Esophagus muscularis mucosa (tissue), 4 donors: ENCODE data around the gene PSMG4. TPM values are rescaled to one million over a fixed set of nuclear protein-coding genes. Genes with fewer than 3 reads are reported as not detected.

ENCODE experiments used
- DNase-seq: peaks from one replicate; pipeline ENCODE4 v3.0.0-alpha.2; 2017; ENCODE audit errors: extremely low spot score
- H3K27ac ChIP-seq, 4 donors: fragments of 200-600 bp; sonication (generic); replicated peaks in 1 of 4; 1 replicate in 3 of 4; 2 replicates in 1 of 4; pipeline ENCODE4 v1.5.1; 2016 to 2019; ENCODE audit warnings: mild to moderate bottlenecking in 1 of 4
- H3K27me3 ChIP-seq, 4 donors: fragments of 200-600 bp; sonication (generic); one replicate each; pipeline versions ENCODE4 v1.5.1 to v1.6.0; 2016 to 2019
- H3K36me3 ChIP-seq, 4 donors: fragments of 200-600 bp; sonication (generic); one replicate each; pipeline ENCODE4 v1.5.1; 2016 to 2019
- H3K4me1 ChIP-seq, 4 donors: fragments of 200-600 bp; sonication (generic); one replicate each; pipeline ENCODE4 v1.5.1; 2016 to 2019
- H3K4me3 ChIP-seq, 4 donors: fragments of 200-600 bp; sonication (generic); 1 replicate in 2 of 4; 2 replicates in 2 of 4; pipeline ENCODE4 v1.5.1; 2016 to 2019; ENCODE audit warnings: mild to moderate bottlenecking in 4 of 4, moderate library complexity in 1 of 4
- H3K9me3 ChIP-seq, 4 donors: fragments of 200-600 bp; sonication (generic); 1 replicate in 3 of 4; 2 replicates in 1 of 4; pipeline ENCODE4 v1.5.1; 2016 to 2019
- CTCF ChIP-seq, 3 experiments: fragments of 200-600 bp in 2 of 3; fragments of 450-650 bp in 1 of 3; sonication (generic) in 2 of 3; IDR thresholded peaks; one replicate each; pipeline ENCODE4 v1.5.1; 2017 to 2019; ENCODE audit warnings: antibody characterized with exemption in 3 of 3, mild to moderate bottlenecking in 2 of 3, moderate library complexity in 1 of 3
- EP300 ChIP-seq: sonication (generic); formaldehyde crosslinking; IDR thresholded peaks from one replicate; pipeline ENCODE4 v1.6.1; 2017; ENCODE audit warnings: antibody characterized with exemption
- POLR2A ChIP-seq: fragments of 450-650 bp; IDR thresholded peaks from one replicate; pipeline ENCODE4 v1.6.1; 2017; ENCODE audit warnings: antibody characterized with exemption, moderate library complexity, mild to moderate bottlenecking, low read depth
- POLR2AphosphoS5 ChIP-seq, 2 donors: sonication (generic); formaldehyde crosslinking; IDR thresholded peaks; one replicate each; pipeline ENCODE4 v1.6.1; 2017; ENCODE audit warnings: antibody characterized with exemption in 2 of 2
- WGBS: methylation state at CpG from one replicate; pipeline ENCODE4 v1.1.5; 2018; 5-methylcytosine and 5-hydroxymethylcytosine counted together
- intact Hi-C: fragments of 100-400 bp; cut with DNase I; formaldehyde crosslinking; loops from one replicate; pipeline ENCODE4 v1.15.1; 2023
- total RNA-seq, 4 donors: library from RNA; depleted of rRNA; stranded (reverse); fragments of >200 nt; gene quantifications; one replicate each; pipeline versions ENCODE4 v1.1.0 to v1.2.1, GENCODE V29; 2016

Gene PSMG4
- total RNA-seq, 4 donors from 2014 or later = 21.4 to 28.6 (median 25.7) TPM

DNA sequence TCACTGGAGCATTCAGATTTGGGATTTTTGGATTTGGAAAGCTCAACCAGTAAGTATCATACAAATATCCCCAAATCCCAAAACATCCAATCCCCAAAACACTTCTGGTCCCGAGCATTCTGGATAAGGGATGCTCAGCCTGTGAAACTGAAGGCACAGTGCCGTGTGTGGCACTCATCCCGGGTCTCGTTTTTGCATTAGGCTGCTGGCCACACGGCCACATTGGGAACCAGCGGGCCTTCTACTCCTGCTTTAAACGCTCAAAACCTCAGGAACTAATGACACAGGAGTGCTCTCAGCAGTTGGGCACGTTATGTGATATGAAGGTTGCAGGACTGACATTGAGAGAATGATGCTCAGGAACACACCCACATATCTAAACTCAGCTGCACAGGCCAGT lies 35.6 kb downstream of the PSMG4 start:
- intact Hi-C loops = no loop called here
- no peaks in the 10 kb centered on the region for H3K9me3 ChIP-seq
- H3K4me1 ChIP-seq = peaks cover 0 to 1% (median 0%) of the 10 kb centered on the region in 4 donors
- H3K4me3 ChIP-seq = no peak overlapping the region
- TF ChIP-seq POLR2AphosphoS5 (IDR thresholded peaks at IDR 0.05) (no peak), EP300 (no peak), CTCF (IDR thresholded peaks at IDR 0.05) (no peak), POLR2A (no peak)
- WGBS = 92% methylated on average over 8 of the region's 8 CpGs
- peaks cover 0 to 14% (median 0%) of the 10 kb centered on the region in 4 donors for H3K36me3 ChIP-seq
- no peak overlapping the region for H3K27ac ChIP-seq
- no peak for DNase-seq
- H3K27me3 ChIP-seq = no peaks in the 10 kb centered on the region

DNA sequence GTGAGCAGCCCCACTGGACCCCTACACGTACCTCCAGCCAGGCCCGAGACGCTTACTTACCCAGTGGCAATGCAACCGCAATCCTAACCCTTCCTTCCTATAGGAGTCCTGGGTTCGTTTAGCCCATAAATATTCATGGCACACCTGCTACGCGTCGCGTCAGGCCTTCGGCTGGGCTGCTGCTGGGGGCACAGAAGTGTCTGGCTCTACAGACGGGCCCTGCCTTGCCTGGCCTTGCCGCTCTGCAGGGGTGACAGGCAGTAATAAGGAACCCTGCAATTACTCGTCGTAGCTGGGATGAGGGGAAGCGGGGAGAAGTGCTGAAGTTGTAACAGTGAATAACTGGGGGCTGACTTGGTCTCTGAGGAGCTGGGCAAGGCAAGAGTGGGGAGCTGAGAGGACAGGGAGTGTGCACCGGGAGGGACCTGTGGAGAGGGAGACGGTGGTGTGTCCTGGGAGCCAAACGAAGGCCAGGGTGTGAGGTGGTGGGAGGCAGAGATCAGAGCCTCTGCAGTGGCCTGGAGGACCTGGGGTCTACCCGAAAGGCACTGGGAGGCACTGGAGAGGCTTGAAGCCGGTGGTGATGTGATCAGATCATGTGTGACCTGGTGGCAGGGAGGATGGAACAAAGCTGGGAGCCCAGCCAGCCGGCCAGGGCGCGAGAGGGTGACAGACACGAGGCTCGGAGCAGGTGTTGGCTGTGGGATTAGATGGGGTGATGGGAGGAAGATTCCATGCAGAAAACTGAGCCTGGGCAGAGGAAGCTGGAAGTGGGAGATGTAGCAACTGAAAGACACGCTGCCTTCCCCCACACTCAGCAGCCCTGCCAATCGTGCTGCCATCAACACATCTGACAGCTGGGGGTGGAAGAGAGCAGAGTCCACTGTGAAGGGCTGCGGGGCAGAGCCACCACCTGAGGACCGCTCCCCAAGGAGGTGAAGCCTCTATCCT lies 36.4 kb downstream of the PSMG4 start:
- WGBS = 71% methylated on average over 29 of the region's 29 CpGs
- TF ChIP-seq EP300 = no peak
- no peaks in the 10 kb centered on the region for H3K9me3 ChIP-seq
- no peaks in the 10 kb centered on the region for H3K27me3 ChIP-seq
- no peak overlapping the region for H3K27ac ChIP-seq
- intact Hi-C loops = no loop called here
- DNase-seq = no peak
- no peaks in the 10 kb centered on the region for H3K4me1 ChIP-seq
- H3K4me3 ChIP-seq = no peak overlapping the region
- H3K36me3 ChIP-seq = peaks cover 0 to 14% (median 0%) of the 10 kb centered on the region in 4 donors

- intact Hi-C loops = no loop called here
Measured at GRCh38 chr6:3296078-3296477, 37.3 kb downstream of the PSMG4 start.

GRCh38 chr6:3296537-3296936 lies 37.8 kb downstream of the PSMG4 start:
- H3K27me3 ChIP-seq = no peaks in the 10 kb centered on the region
- TF ChIP-seq CTCF (IDR thresholded peaks at IDR 0.05) (no peak), POLR2AphosphoS5 (IDR thresholded peaks at IDR 0.05) (no peak), EP300 (no peak), POLR2A (no peak)
- intact Hi-C loops = no loop called here
- H3K4me1 ChIP-seq = no peaks in the 10 kb centered on the region
- no peak overlapping the region for H3K27ac ChIP-seq
- H3K4me3 ChIP-seq = no peak overlapping the region
- DNase-seq = no peak
- H3K9me3 ChIP-seq = no peaks in the 10 kb centered on the region
- WGBS = 89% methylated on average over 9 of the region's 11 CpGs
- peaks cover 0 to 14% (median 0%) of the 10 kb centered on the region in 4 donors for H3K36me3 ChIP-seq

More at GRCh38 chr6:3296078-3296477, 37.3 kb downstream of the PSMG4 start:
- Histone ChIP-seq H3K4me1 (no peaks in the 10 kb centered on the region), H3K27ac (no peak overlapping the region), H3K36me3 (peaks cover 0 to 14% (median 0%) of the 10 kb centered on the region in 4 donors), H3K4me3 (no peak overlapping the region), H3K9me3 (no peaks in the 10 kb centered on the region), H3K27me3 (no peaks in the 10 kb centered on the region)
- WGBS = 85% methylated on average over 10 of the region's 10 CpGs
- TF ChIP-seq EP300 = no peak
- no peak for DNase-seq

GRCh38 chr6:3297006-3297405 lies 38.3 kb downstream of the PSMG4 start:
- no peak for TF ChIP-seq POLR2A
- no peak for TF ChIP-seq POLR2AphosphoS5 (IDR thresholded peaks at IDR 0.05)
- no peak for TF ChIP-seq EP300
- TF ChIP-seq CTCF (IDR thresholded peaks at IDR 0.05) = no peak
- Histone ChIP-seq H3K36me3 (peaks cover 0 to 14% (median 0%) of the 10 kb centered on the region in 4 donors), H3K27me3 (no peaks in the 10 kb centered on the region), H3K27ac (no peak overlapping the region), H3K9me3 (no peaks in the 10 kb centered on the region), H3K4me1 (no peaks in the 10 kb centered on the region), H3K4me3 (no peak overlapping the region)
- 90% methylated on average over 9 of the region's 9 CpGs for WGBS
- no peak for DNase-seq
- intact Hi-C loops = no loop called here
